Upper lobe of left lung (tissue), 6 donors: ENCODE data around the gene GNB1L. TPM values are rescaled to one million over a fixed set of nuclear protein-coding genes. Genes with fewer than 3 reads are reported as not detected.
A peak's percentile ranks its signal among the peaks of the same experiment; 100 is the strongest.

ENCODE experiments used
- ATAC-seq, 2 donors: fragments of 200-7000 bp; cut with Tn5 transposase; one replicate each; pipeline ENCODE4 v1.9.1; 2022; ENCODE audit warnings: mild to moderate bottlenecking in 2 of 2, moderate library complexity in 2 of 2; ENCODE audit not compliant: low FRiP score in 2 of 2
- DNase-seq, 2 donors: peaks; one replicate each; pipeline ENCODE4 v3.0.0-alpha.2; 2019 to 2020
- H3K27ac ChIP-seq, 4 donors: fragments of 200-600 bp; sonication (generic); one replicate each; pipeline ENCODE4 v1.5.1; 2016 to 2019
- H3K27me3 ChIP-seq, 4 donors: fragments of 200-600 bp; sonication (generic); one replicate each; pipeline ENCODE4 v1.5.1; 2017 to 2019
- H3K36me3 ChIP-seq, 4 donors: fragments of 200-600 bp; sonication (generic); one replicate each; pipeline ENCODE4 v1.5.1; 2016 to 2019
- H3K4me1 ChIP-seq, 4 donors: fragments of 200-600 bp; sonication (generic); one replicate each; pipeline ENCODE4 v1.5.1; 2018 to 2019
- H3K4me3 ChIP-seq, 4 donors: fragments of 200-600 bp; sonication (generic); one replicate each; pipeline ENCODE4 v1.5.1; 2017 to 2019; ENCODE audit warnings: mild to moderate bottlenecking in 2 of 4, moderate library complexity in 1 of 4
- H3K9me3 ChIP-seq, 4 donors: fragments of 200-600 bp; sonication (generic); one replicate each; pipeline ENCODE4 v1.5.1; 2018 to 2019
- CTCF ChIP-seq, 6 experiments: fragments of 450-650 bp in 4 of 6; fragments of 200-600 bp in 2 of 6; sonication (generic) in 2 of 6; IDR thresholded peaks; one replicate each; pipeline ENCODE4 v1.5.1; 2016 to 2019; ENCODE audit warnings: antibody characterized with exemption in 6 of 6
- EP300 ChIP-seq, 4 donors: sonication (generic); formaldehyde crosslinking; IDR thresholded peaks; one replicate each; pipeline ENCODE4 v1.5.1; 2017; ENCODE audit warnings: antibody characterized with exemption in 4 of 4, control low read depth in 2 of 4
- POLR2A ChIP-seq, 4 donors: fragments of 450-650 bp; IDR thresholded peaks; one replicate each; pipeline ENCODE4 v1.5.1; 2016 to 2017; ENCODE audit warnings: antibody characterized with exemption in 4 of 4, mild to moderate bottlenecking in 2 of 4
- POLR2AphosphoS5 ChIP-seq, 2 donors: sonication (generic); formaldehyde crosslinking; IDR thresholded peaks; one replicate each; pipeline ENCODE4 v1.5.1; 2017; ENCODE audit warnings: antibody characterized with exemption in 2 of 2
- WGBS, 2 donors: methylation state at CpG; one replicate each; pipeline ENCODE4 v1.1.5; 2017 to 2018; 5-methylcytosine and 5-hydroxymethylcytosine counted together
- total RNA-seq, 6 donors: library from RNA; depleted of rRNA in 4 of 6; stranded (reverse); fragments of >200 nt in 4 of 6; gene quantifications; one replicate each; pipeline versions ENCODE4 v1.1.0 to v1.2.1, GENCODE V29; 2016 to 2021
- donor health status: DM: no; HTN: no; CAD: no; lungs with moderate emphysema.
- donor health status: DM: no; HTN: yes; CAD: no; lungs with severe emphysema.

Gene GNB1L
- total RNA-seq, 6 donors from 2014 or later, result 0.78 to 11.1 (median 6.8) TPM

GRCh38 chr22:19744350-19745006 is 110.2 kb downstream of the GNB1L start:
- DNase-seq, result peak in 1 of 2 donors; percentile 28
- Histone ChIP-seq H3K27ac (no peak overlapping the region), H3K9me3 (no peaks in the 10 kb centered on the region), H3K36me3 (no peaks in the 10 kb centered on the region), H3K4me1 (no peaks in the 10 kb centered on the region), H3K27me3 (no peaks in the 10 kb centered on the region), H3K4me3 (no peak overlapping the region)
- TF ChIP-seq CTCF (IDR thresholded peaks at IDR 0.05) (no peak), POLR2A (IDR thresholded peaks at IDR 0.05) (no peak), EP300 (IDR thresholded peaks at IDR 0.05) (no peak), POLR2AphosphoS5 (IDR thresholded peaks at IDR 0.05) (no peak)
- 89 to 90% methylated on average over 9 to 13 of the region's 13 CpGs for WGBS, 2 donors
- no peak for ATAC-seq

- ATAC-seq, result no peak
- no peaks in the 10 kb centered on the region for H3K27me3 ChIP-seq
- TF ChIP-seq CTCF (IDR thresholded peaks at IDR 0.05) (no peak), EP300 (IDR thresholded peaks at IDR 0.05) (no peak), POLR2AphosphoS5 (IDR thresholded peaks at IDR 0.05) (no peak), POLR2A (IDR thresholded peaks at IDR 0.05) (no peak)
These were observed 111.0 kb downstream of the GNB1L start for GRCh38 chr22:19743651-19744050.

GRCh38 chr22:19743081-19743480 is 111.6 kb downstream of the GNB1L start:
- 95 to 98% methylated on average over 3 to 6 of the region's 6 CpGs for WGBS, 2 donors
- no peak overlapping the region for H3K27ac ChIP-seq
- TF ChIP-seq POLR2AphosphoS5 (IDR thresholded peaks at IDR 0.05), result no peak
- no peaks in the 10 kb centered on the region for H3K4me1 ChIP-seq
- DNase-seq (no peak), ATAC-seq (no peak)
- H3K9me3 ChIP-seq, result no peaks in the 10 kb centered on the region
- H3K4me3 ChIP-seq, result no peak overlapping the region
- H3K27me3 ChIP-seq, result no peaks in the 10 kb centered on the region
- no peaks in the 10 kb centered on the region for H3K36me3 ChIP-seq

More at GRCh38 chr22:19743651-19744050, 111.0 kb downstream of the GNB1L start:
- 82% methylated on average over 4 of the region's 4 CpGs; no CpG with 5 or more reads in 1 of the 2 donors for WGBS, 2 donors
- DNase-seq, result peak in 1 of 2 donors; percentile 68
- Histone ChIP-seq H3K4me1 (no peaks in the 10 kb centered on the region), H3K36me3 (no peaks in the 10 kb centered on the region), H3K27ac (no peak overlapping the region), H3K4me3 (no peak overlapping the region), H3K9me3 (no peaks in the 10 kb centered on the region)

- H3K9me3 ChIP-seq, result no peaks in the 10 kb centered on the region
- H3K36me3 ChIP-seq, result no peaks in the 10 kb centered on the region
- peak in 1 of 2 donors; percentile 40 for DNase-seq
- TF ChIP-seq CTCF (IDR thresholded peaks at IDR 0.05) (no peak), EP300 (IDR thresholded peaks at IDR 0.05) (no peak), POLR2AphosphoS5 (IDR thresholded peaks at IDR 0.05) (no peak), POLR2A (IDR thresholded peaks at IDR 0.05) (no peak)
- no peak overlapping the region for H3K4me3 ChIP-seq
- WGBS, 2 donors, result 91% methylated on average over 13 to 21 of the region's 21 CpGs
- no peaks in the 10 kb centered on the region for H3K27me3 ChIP-seq
- H3K27ac ChIP-seq, result no peak overlapping the region
- H3K4me1 ChIP-seq, result no peaks in the 10 kb centered on the region
- no peak for ATAC-seq
These were observed 112.3 kb downstream of the GNB1L start for GRCh38 chr22:19742160-19743066.

- no peaks in the 10 kb centered on the region for H3K36me3 ChIP-seq
- H3K27me3 ChIP-seq, result no peaks in the 10 kb centered on the region
- H3K4me1 ChIP-seq, result no peaks in the 10 kb centered on the region
- 88 to 90% methylated on average over 4 to 7 of the region's 7 CpGs for WGBS, 2 donors
- DNase-seq, result no peak
- ATAC-seq, result no peak
- H3K4me3 ChIP-seq, result no peak overlapping the region
- H3K27ac ChIP-seq, result no peak overlapping the region
- no peaks in the 10 kb centered on the region for H3K9me3 ChIP-seq
- TF ChIP-seq POLR2AphosphoS5 (IDR thresholded peaks at IDR 0.05), result no peak
- TF ChIP-seq POLR2A (IDR thresholded peaks at IDR 0.05), result no peak
- no peak for TF ChIP-seq EP300 (IDR thresholded peaks at IDR 0.05)
- no peak for TF ChIP-seq CTCF (IDR thresholded peaks at IDR 0.05)
These were observed 113.6 kb downstream of the GNB1L start for GRCh38 chr22:19741053-19741452.
